ENCODE data around the gene CUBN.

Gene CUBN

GRCh38 chr10:17101257-17101909, 28.2 kb downstream of the CUBN start:
- DNase-seq = no peak

GRCh38 chr10:17100586-17100985, 29.0 kb downstream of the CUBN start:
- DNase-seq = no peak

GRCh38 chr10:17098012-17098411, 31.6 kb downstream of the CUBN start:
- no peak for DNase-seq

- no peak for DNase-seq
Observed at GRCh38 chr10:17094844-17095243, 34.8 kb downstream of the CUBN start.

GRCh38 chr10:17092986-17093803, 36.4 kb downstream of the CUBN start:
- no peak for DNase-seq

GRCh38 chr10:17092216-17092944, 37.2 kb downstream of the CUBN start:
- no peak for DNase-seq

GRCh38 chr10:17088118-17088806, 41.3 kb downstream of the CUBN start:
- no peak for DNase-seq

- DNase-seq = no peak
Observed at GRCh38 chr10:17086865-17087367, 42.7 kb downstream of the CUBN start.

- no peak for DNase-seq
Observed at GRCh38 chr10:17085011-17085725, 44.4 kb downstream of the CUBN start.

GRCh38 chr10:17084258-17084657, 45.4 kb downstream of the CUBN start:
- DNase-seq = no peak

- no peak for DNase-seq
Observed at GRCh38 chr10:17081431-17081830, 48.2 kb downstream of the CUBN start.

GRCh38 chr10:17077890-17078289, 51.7 kb downstream of the CUBN start:
- DNase-seq = no peak

GRCh38 chr10:17077346-17077781, 52.2 kb downstream of the CUBN start:
- DNase-seq = no peak

- DNase-seq = no peak
Observed at GRCh38 chr10:17076626-17077345, 52.8 kb downstream of the CUBN start.

- no peak for DNase-seq
Observed at GRCh38 chr10:17075533-17076359, 53.9 kb downstream of the CUBN start.

- DNase-seq = no peak
Observed at GRCh38 chr10:17074541-17074847, 55.1 kb downstream of the CUBN start.

GRCh38 chr10:17073725-17074540, 55.7 kb downstream of the CUBN start:
- DNase-seq = no peak

GRCh38 chr10:17068953-17069352, 60.7 kb downstream of the CUBN start:
- no peak for DNase-seq

GRCh38 chr10:17067376-17068264, 62.0 kb downstream of the CUBN start:
- no peak for DNase-seq

Data from stimulated activated CD4-positive, alpha-beta T cell treated with anti-CD3 and anti-CD28 coated beads, Interleukin-12 subunit alpha, Interleukin-12 subunit beta, amount 100 ng/mL, for 4 hours (primary cell).